Thyroid gland (tissue), 4 donors: ENCODE data around the gene ZNF248. TPM values are rescaled to one million over a fixed set of nuclear protein-coding genes. Genes with fewer than 3 reads are reported as not detected.

Experiments used
- DNase-seq, 2 donors: peaks; one replicate each; pipeline ENCODE4 v3.0.0-alpha.2; 2019
- H3K27ac ChIP-seq, 3 donors: fragments of 200-600 bp; sonication (generic); 1 replicate in 2 of 3; 2 replicates in 1 of 3; pipeline ENCODE4 v1.5.1; 2016 to 2019; ENCODE audit warnings: mild to moderate bottlenecking in 1 of 3, moderate library complexity in 1 of 3
- H3K27me3 ChIP-seq: fragments of 200-600 bp; sonication (generic); one replicate; pipeline ENCODE4 v1.5.1; 2019
- H3K36me3 ChIP-seq, 2 donors: fragments of 200-600 bp; sonication (generic); one replicate each; pipeline ENCODE4 v1.5.1; 2016 to 2019
- H3K4me1 ChIP-seq, 2 donors: fragments of 200-600 bp; sonication (generic); one replicate each; pipeline ENCODE4 v1.5.1; 2017 to 2019
- H3K4me3 ChIP-seq, 3 donors: fragments of 200-600 bp; sonication (generic); replicated peaks in 1 of 3; 1 replicate in 2 of 3; 2 replicates in 1 of 3; pipeline ENCODE4 v1.5.1; 2016; ENCODE audit warnings: mild to moderate bottlenecking in 1 of 3
- H3K9me3 ChIP-seq: fragments of 200-600 bp; sonication (generic); one replicate; pipeline ENCODE4 v1.5.1; 2017
- POLR2A ChIP-seq, 2 donors: fragments of 450-650 bp; IDR thresholded peaks; one replicate each; pipeline ENCODE4 v1.6.1; 2017; ENCODE audit warnings: antibody characterized with exemption in 2 of 2, mild to moderate bottlenecking in 2 of 2, moderate library complexity in 1 of 2
- WGBS, 2 donors: methylation state at CpG; one replicate each; pipeline ENCODE4 v1.1.5; 2017; 5-methylcytosine and 5-hydroxymethylcytosine counted together
- intact Hi-C: fragments of 100-400 bp; cut with DNase I; formaldehyde crosslinking; loops from one replicate; pipeline ENCODE4 v1.15.1; 2023
- total RNA-seq, 4 donors: library from RNA; depleted of rRNA; stranded (reverse); fragments of >200 nt; gene quantifications; one replicate each; pipeline ENCODE4 v1.2.3, GENCODE V29; 2016
- TF ChIP-seq, protein P1 (sequence below), 6 experiments: fragments of 200-600 bp in 3 of 6; fragments of 450-650 bp in 3 of 6; sonication (generic) in 3 of 6; IDR thresholded peaks; one replicate each; pipeline ENCODE4 v1.5.1; 2016 to 2019; ENCODE audit warnings: antibody characterized with exemption in 6 of 6, mild to moderate bottlenecking in 2 of 6, inconsistent platforms in 1 of 6, moderate library complexity in 1 of 6

Gene ZNF248
- total RNA-seq, result 10 to 100 TPM; 27.5 to 43.1 (median 29.5) TPM

DNA sequence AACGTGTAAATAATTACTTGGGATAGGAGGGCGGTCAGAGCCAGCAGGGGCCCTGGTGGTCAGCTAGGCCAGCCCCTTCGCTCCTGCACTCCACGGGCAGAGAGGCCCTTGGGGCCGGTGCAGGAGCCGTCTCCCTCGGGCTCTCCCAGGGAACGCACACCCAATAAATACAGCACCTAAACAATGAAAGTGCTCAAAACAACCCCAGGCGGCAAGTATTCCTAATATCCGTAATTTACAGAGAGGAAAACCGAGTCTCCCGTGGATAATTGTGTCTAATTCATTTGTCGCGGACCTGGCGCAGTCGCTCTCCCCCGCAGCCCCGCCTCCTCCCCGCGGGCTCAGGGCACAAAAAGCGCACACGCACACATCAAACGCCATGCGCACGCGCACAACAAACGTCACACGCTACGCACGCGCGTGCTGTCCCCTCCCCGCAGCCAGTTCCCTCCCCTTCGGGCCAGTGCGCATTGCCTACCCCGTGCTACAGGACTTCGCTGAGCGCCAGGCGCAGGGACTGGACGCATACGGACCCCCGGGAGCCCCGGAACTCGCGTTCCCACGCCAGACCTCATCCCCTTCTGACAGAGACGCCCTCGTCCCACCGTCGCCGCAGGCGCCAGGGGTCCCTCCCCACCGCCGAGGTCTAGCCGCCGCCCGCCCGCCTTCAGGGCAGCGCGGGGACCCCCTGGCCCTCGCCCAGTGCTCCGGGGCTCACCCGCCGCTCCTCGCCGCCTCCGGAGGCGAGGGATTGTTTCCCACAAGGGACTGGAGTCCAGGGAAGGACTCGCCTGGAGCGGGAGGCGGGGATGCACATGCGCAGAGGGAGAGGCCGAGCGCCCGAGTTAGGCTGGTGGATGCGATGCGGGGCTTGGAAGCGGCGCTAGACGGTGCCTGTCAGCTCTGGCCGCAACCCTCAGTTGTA lies at the start of gene ZNF248:
TSS of gene ZNF248 (minus strand) at position 324 of the 925 bp plus-strand sequence. CDS start 1,300 bp downstream, outside the sequence.
- peak; percentile 94 to 99 for TF ChIP-seq POLR2A (IDR thresholded peaks at IDR 0.05)
- TF ChIP-seq, protein P1, sequence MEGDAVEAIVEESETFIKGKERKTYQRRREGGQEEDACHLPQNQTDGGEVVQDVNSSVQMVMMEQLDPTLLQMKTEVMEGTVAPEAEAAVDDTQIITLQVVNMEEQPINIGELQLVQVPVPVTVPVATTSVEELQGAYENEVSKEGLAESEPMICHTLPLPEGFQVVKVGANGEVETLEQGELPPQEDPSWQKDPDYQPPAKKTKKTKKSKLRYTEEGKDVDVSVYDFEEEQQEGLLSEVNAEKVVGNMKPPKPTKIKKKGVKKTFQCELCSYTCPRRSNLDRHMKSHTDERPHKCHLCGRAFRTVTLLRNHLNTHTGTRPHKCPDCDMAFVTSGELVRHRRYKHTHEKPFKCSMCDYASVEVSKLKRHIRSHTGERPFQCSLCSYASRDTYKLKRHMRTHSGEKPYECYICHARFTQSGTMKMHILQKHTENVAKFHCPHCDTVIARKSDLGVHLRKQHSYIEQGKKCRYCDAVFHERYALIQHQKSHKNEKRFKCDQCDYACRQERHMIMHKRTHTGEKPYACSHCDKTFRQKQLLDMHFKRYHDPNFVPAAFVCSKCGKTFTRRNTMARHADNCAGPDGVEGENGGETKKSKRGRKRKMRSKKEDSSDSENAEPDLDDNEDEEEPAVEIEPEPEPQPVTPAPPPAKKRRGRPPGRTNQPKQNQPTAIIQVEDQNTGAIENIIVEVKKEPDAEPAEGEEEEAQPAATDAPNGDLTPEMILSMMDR (IDR thresholded peaks at IDR 0.05), result peak in 1 of 6 experiments; percentile 5
- H3K27me3 ChIP-seq, result no peaks in the 10 kb centered on the region
- 2% methylated on average over 9 to 42 of the region's 81 CpGs for WGBS, 2 donors
- H3K4me3 ChIP-seq, result peak within 1 kb of the TSS; percentile 69 to 94 (median 89)
- no peaks in the 10 kb centered on the region for H3K9me3 ChIP-seq
- H3K36me3 ChIP-seq, result no peaks in the 10 kb centered on the region
- H3K4me1 ChIP-seq, result peaks cover 23 to 31% of the 10 kb centered on the region in 2 donors
- intact Hi-C loops, result no loop called here
- peak; percentile 97 to 98 for DNase-seq
- peak within 1 kb of the TSS; percentile 100 for H3K27ac ChIP-seq

DNA sequence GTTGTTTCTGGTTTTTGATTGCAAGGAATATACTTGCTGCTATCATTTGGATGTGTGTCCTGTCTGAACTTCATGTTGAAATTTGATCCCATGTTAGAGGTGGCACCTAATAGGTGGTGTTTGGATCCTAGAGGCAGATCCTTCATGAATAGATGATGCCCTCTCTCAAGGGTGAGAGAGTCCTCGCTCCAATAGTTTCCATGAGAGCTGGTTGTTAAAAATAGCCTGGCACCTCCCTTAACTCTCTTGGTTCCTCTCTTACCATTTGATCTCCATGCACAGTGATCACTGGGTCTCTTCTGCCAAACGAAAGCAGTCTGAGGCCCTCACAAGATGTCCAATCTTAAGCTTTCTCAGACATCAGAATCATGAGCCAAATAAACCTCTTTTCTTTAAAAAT lies 49.0 kb upstream of the ZNF248 start:
- WGBS, 2 donors, result 48 to 60% methylated on average over 2 of the region's 2 CpGs
- no peak overlapping the region for H3K27ac ChIP-seq
- no peak for DNase-seq

GRCh38 chr10:37896436-37896835 lies 39.0 kb upstream of the ZNF248 start:
- no peaks in the 10 kb centered on the region for H3K27me3 ChIP-seq
- no peaks in the 10 kb centered on the region for H3K9me3 ChIP-seq
- no peak overlapping the region for H3K27ac ChIP-seq
- TF ChIP-seq, protein P1 (IDR thresholded peaks at IDR 0.05), result no peak
- no peak for TF ChIP-seq POLR2A (IDR thresholded peaks at IDR 0.05)
- no peak for DNase-seq
- no peaks in the 10 kb centered on the region for H3K4me1 ChIP-seq
- intact Hi-C loops, result no loop called here
- H3K36me3 ChIP-seq, result no peaks in the 10 kb centered on the region
- no peak overlapping the region for H3K4me3 ChIP-seq

More for the DNA sequence above, 49.0 kb upstream of the ZNF248 start:
- TF ChIP-seq POLR2A (IDR thresholded peaks at IDR 0.05), result no peak
- TF ChIP-seq, protein P1 (IDR thresholded peaks at IDR 0.05), result no peak
- Histone ChIP-seq H3K4me1 (no peaks in the 10 kb centered on the region), H3K4me3 (no peak overlapping the region), H3K27me3 (no peaks in the 10 kb centered on the region), H3K36me3 (no peaks in the 10 kb centered on the region), H3K9me3 (no peaks in the 10 kb centered on the region)
- intact Hi-C loops, result no loop called here

- H3K4me1 ChIP-seq, result no peaks in the 10 kb centered on the region
- H3K36me3 ChIP-seq, result no peaks in the 10 kb centered on the region
- H3K27me3 ChIP-seq, result no peaks in the 10 kb centered on the region
- TF ChIP-seq POLR2A (IDR thresholded peaks at IDR 0.05), result no peak
- TF ChIP-seq, protein P1 (IDR thresholded peaks at IDR 0.05), result no peak
- 69 to 70% methylated on average over 3 of the region's 3 CpGs for WGBS, 2 donors
- intact Hi-C loops, result no loop called here
- no peaks in the 10 kb centered on the region for H3K9me3 ChIP-seq
- DNase-seq, result no peak
- no peak overlapping the region for H3K27ac ChIP-seq
- no peak overlapping the region for H3K4me3 ChIP-seq
These were observed 38.3 kb upstream of the ZNF248 start for GRCh38 chr10:37895674-37896073.

- intact Hi-C loops, result no loop called here
- no peak overlapping the region for H3K27ac ChIP-seq
These were observed 28.4 kb upstream of the ZNF248 start for GRCh38 chr10:37885850-37886249.

More at GRCh38 chr10:37885850-37886249, 28.4 kb upstream of the ZNF248 start:
- no peaks in the 10 kb centered on the region for H3K36me3 ChIP-seq
- no peaks in the 10 kb centered on the region for H3K9me3 ChIP-seq
- H3K4me3 ChIP-seq, result no peak overlapping the region
- H3K4me1 ChIP-seq, result no peaks in the 10 kb centered on the region
- TF ChIP-seq POLR2A (IDR thresholded peaks at IDR 0.05), result no peak
- TF ChIP-seq, protein P1 (IDR thresholded peaks at IDR 0.05), result no peak
- no peaks in the 10 kb centered on the region for H3K27me3 ChIP-seq
- DNase-seq, result no peak
